Tibial nerve (tissue), 4 donors: ENCODE data around the gene P2RY11.

Experiments
- EP300 ChIP-seq, 2 donors: sonication (generic); formaldehyde crosslinking; IDR thresholded peaks; one replicate each; pipeline ENCODE4 v1.6.1; 2017; ENCODE audit warnings: antibody characterized with exemption in 2 of 2, mild to moderate bottlenecking in 1 of 2
- POLR2A ChIP-seq, 2 donors: fragments of 450-650 bp; IDR thresholded peaks; one replicate each; pipeline ENCODE4 v1.6.1; 2017; ENCODE audit warnings: antibody characterized with exemption in 2 of 2, mild to moderate bottlenecking in 2 of 2, moderate library complexity in 2 of 2
- TF ChIP-seq, protein P1 (sequence below), 5 experiments: fragments of 200-600 bp in 3 of 5; fragments of 450-650 bp in 2 of 5; sonication (generic) in 3 of 5; IDR thresholded peaks; one replicate each; pipeline ENCODE4 v1.5.1; 2016 to 2019; ENCODE audit warnings: antibody characterized with exemption in 5 of 5, mild to moderate bottlenecking in 3 of 5, moderate library complexity in 2 of 5

DNA sequence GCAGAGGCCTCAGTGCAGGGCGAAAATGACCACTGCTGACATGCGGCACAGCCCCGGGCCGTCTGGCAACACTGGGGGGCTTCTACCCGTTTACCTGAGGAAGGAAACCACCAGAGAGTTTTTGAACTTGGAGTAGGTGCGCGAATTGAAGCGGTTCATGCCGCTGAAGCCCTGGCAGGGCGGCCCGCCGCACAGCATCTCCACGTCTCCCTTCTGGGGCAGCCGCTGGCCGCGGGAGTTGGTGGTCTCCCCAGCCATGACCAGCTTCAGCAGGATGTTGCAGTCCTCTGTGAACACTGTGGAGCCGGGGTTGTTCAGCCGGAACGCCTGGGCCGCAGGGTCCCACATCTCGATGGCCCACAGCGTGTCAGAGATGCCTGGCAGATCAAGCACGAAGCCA, 28.5 kb downstream of the P2RY11 start:
- TF ChIP-seq, protein P1, sequence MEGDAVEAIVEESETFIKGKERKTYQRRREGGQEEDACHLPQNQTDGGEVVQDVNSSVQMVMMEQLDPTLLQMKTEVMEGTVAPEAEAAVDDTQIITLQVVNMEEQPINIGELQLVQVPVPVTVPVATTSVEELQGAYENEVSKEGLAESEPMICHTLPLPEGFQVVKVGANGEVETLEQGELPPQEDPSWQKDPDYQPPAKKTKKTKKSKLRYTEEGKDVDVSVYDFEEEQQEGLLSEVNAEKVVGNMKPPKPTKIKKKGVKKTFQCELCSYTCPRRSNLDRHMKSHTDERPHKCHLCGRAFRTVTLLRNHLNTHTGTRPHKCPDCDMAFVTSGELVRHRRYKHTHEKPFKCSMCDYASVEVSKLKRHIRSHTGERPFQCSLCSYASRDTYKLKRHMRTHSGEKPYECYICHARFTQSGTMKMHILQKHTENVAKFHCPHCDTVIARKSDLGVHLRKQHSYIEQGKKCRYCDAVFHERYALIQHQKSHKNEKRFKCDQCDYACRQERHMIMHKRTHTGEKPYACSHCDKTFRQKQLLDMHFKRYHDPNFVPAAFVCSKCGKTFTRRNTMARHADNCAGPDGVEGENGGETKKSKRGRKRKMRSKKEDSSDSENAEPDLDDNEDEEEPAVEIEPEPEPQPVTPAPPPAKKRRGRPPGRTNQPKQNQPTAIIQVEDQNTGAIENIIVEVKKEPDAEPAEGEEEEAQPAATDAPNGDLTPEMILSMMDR (IDR thresholded peaks at IDR 0.05): no peak
- no peak for TF ChIP-seq POLR2A (IDR thresholded peaks at IDR 0.05)
- no peak for TF ChIP-seq EP300 (IDR thresholded peaks at IDR 0.05)
